Pancreas (tissue), 10 donors: ENCODE data around the gene RNASE8. TPM values are rescaled to one million over a fixed set of nuclear protein-coding genes. Genes with fewer than 3 reads are reported as not detected.
A peak's percentile ranks its signal among the peaks of the same experiment; 100 is the strongest.

Experiments
- ATAC-seq, 4 donors: fragments of 200-7000 bp; cut with Tn5 transposase; one replicate each; pipeline versions ENCODE4 v1.8.0 to v1.9.1; 2020; ENCODE audit warnings: mild to moderate bottlenecking in 4 of 4, moderate library complexity in 4 of 4
- DNase-seq, 6 donors: peaks; one replicate each; pipeline ENCODE4 v3.0.0-alpha.2; 2020
- FAIRE-seq: peaks from 2 replicates; lab custom pipeline; 2012; peaks lifted over from hg19 to GRCh38; lab: Jason Lieb, UNC
- H3K27ac ChIP-seq, 4 donors: fragments of 200-600 bp; sonication (generic); 1 replicate in 3 of 4; 2 replicates in 1 of 4; pipeline versions ENCODE4 v1.5.0 to v1.8.0; 2020
- H3K27me3 ChIP-seq, 4 donors: fragments of 200-600 bp; one replicate each; pipeline ENCODE4 v1.8.0; 2021
- H3K36me3 ChIP-seq, 3 donors: fragments of 200-600 bp; sonication (generic) in 1 of 3; one replicate each; pipeline versions ENCODE4 v1.5.0 to v1.8.0; 2020 to 2021
- H3K4me1 ChIP-seq, 3 donors: fragments of 200-600 bp; one replicate each; pipeline ENCODE4 v1.8.0; 2021
- H3K4me3 ChIP-seq, 4 donors: fragments of 200-600 bp; sonication (generic) in 2 of 4; one replicate each; pipeline versions ENCODE4 v1.5.0 to v1.8.0; 2020 to 2021
- H3K9me3 ChIP-seq, 4 donors: fragments of 200-600 bp; one replicate each; pipeline ENCODE4 v1.8.0; 2021
- CTCF ChIP-seq, 4 donors: fragments of 200-600 bp; sonication (generic) in 3 of 4; IDR thresholded peaks; one replicate each; pipeline versions ENCODE4 v1.5.0 to v1.8.0; 2021; ENCODE audit warnings: antibody characterized with exemption in 4 of 4
- WGBS, 2 donors: extraction: QIAGEN DNeasy Blood & Tissue Kit; methylation state at CpG; one replicate each; pipeline ENCODE4 v1.1.7; 2013; 5-methylcytosine and 5-hydroxymethylcytosine counted together
- intact Hi-C, 3 donors: fragments of 100-400 bp; cut with DNase I; formaldehyde crosslinking; loops; one replicate each; pipeline versions ENCODE4 v1.11.1 to v1.14.2; 2022
- polyA plus RNA-seq, 2 donors: library from polyadenylated mRNA; stranded (reverse); fragments of 200-250 nt; gene quantifications; one replicate each; pipeline ENCODE4 v1.2.3, GENCODE V29; 2013
- total RNA-seq, 6 donors: library from RNA; stranded (reverse); fragmentation: NEBNext Ultra II Directional in 4 of 6; extraction: Animal tissue kit (Norgen Biotek cat#: 25700) in 4 of 6; gene quantifications; one replicate each; pipeline versions ENCODE4 v1.2.1 to v1.2.4, GENCODE V29; 2021 to 2023
- donor health status: healthy with polysubstance abuse.
- donor health status: DM: no; HTN: no; CAD: no; lungs with moderate emphysema.
- donor health status: DM: no; HTN: no; CAD: no.
- donor health status: control.
- donor health status: control.
- donor health status: Bipolar disorder and iron deficiency.
- donor health status: DM: yes; HTN: yes; CAD: no.
- donor health status: DM: no; HTN: no; CAD: no.
- donor health status: DM: no; HTN: no; CAD: no.
- donor health status: DM: yes; HTN: yes; CAD: no.

RNASE8 gene
- total and polyA plus RNA-seq, 8 donors, result not detected

GRCh38 chr14:21034707-21035106 lies 22.9 kb upstream of the RNASE8 start, which contains the start of gene RNASE13:
Gene RNASE13 (minus strand): TSS chr14:21034807. CDS start chr14:21034288, 519 bp downstream.
- Histone ChIP-seq H3K4me3 (no peak within 1 kb of the TSS), H3K4me1 (peaks cover 6 to 7% (median 6%) of the 10 kb centered on the region in 3 donors), H3K9me3 (no peaks in the 10 kb centered on the region), H3K36me3 (no peaks in the 10 kb centered on the region), H3K27me3 (no peaks in the 10 kb centered on the region), H3K27ac (no peak within 1 kb of the TSS)
- FAIRE-seq (no peak), DNase-seq (no peak), ATAC-seq (no peak)
- WGBS, 2 donors, result 79 to 82% methylated on average over 5 of the region's 5 CpGs
- intact Hi-C loops, result no loop called here
- no peak for TF ChIP-seq CTCF (IDR thresholded peaks at IDR 0.05)

- no peak overlapping the region for H3K27ac ChIP-seq
- ATAC-seq (no peak), FAIRE-seq (no peak), DNase-seq (no peak)
- H3K9me3 ChIP-seq, result no peaks in the 10 kb centered on the region
- H3K36me3 ChIP-seq, result no peaks in the 10 kb centered on the region
- peaks cover 7 to 10% (median 10%) of the 10 kb centered on the region in 3 donors for H3K4me1 ChIP-seq
- WGBS, 2 donors, result 93 to 95% methylated on average over 7 of the region's 7 CpGs
- intact Hi-C loops, result no loop called here
- TF ChIP-seq CTCF (IDR thresholded peaks at IDR 0.05), result no peak
- H3K27me3 ChIP-seq, result no peaks in the 10 kb centered on the region
- H3K4me3 ChIP-seq, result no peak overlapping the region
These were observed 20.9 kb upstream of the RNASE8 start for GRCh38 chr14:21036751-21037150.

GRCh38 chr14:21037156-21037555 lies 20.5 kb upstream of the RNASE8 start:
- Histone ChIP-seq H3K27me3 (no peaks in the 10 kb centered on the region), H3K27ac (no peak overlapping the region), H3K4me3 (no peak overlapping the region), H3K4me1 (peaks cover 7 to 10% (median 10%) of the 10 kb centered on the region in 3 donors), H3K9me3 (no peaks in the 10 kb centered on the region), H3K36me3 (no peaks in the 10 kb centered on the region)
- ATAC-seq (no peak), FAIRE-seq (no peak), DNase-seq (no peak)
- 87% methylated on average over 3 of the region's 3 CpGs for WGBS, 2 donors
- intact Hi-C loops, result no loop called here
- no peak for TF ChIP-seq CTCF (IDR thresholded peaks at IDR 0.05)

- ATAC-seq (peak; percentile 87 to 91 (median 90)), DNase-seq (peak; percentile 77 to 94 (median 92)), FAIRE-seq (no peak)
- Histone ChIP-seq H3K27ac (peak overlapping the region; percentile 41 to 76 (median 57)), H3K9me3 (no peaks in the 10 kb centered on the region), H3K36me3 (no peaks in the 10 kb centered on the region), H3K4me1 (peaks cover 17 to 22% (median 20%) of the 10 kb centered on the region in 3 donors), H3K27me3 (no peaks in the 10 kb centered on the region), H3K4me3 (no peak overlapping the region)
- intact Hi-C loops, result no loop called here
- no peak for TF ChIP-seq CTCF (IDR thresholded peaks at IDR 0.05)
- 6 to 7% methylated on average over 10 of the region's 10 CpGs for WGBS, 2 donors
These were observed 18.9 kb upstream of the RNASE8 start for GRCh38 chr14:21038441-21039422.
